ENCODE measurements around the gene CDH12.
"Not testable (repeated sequence)": the region's sequence is repeated elsewhere in the genome, so short reads cannot be mapped to it uniquely, and the experiment has no call there.

CDH12 gene

DNA sequence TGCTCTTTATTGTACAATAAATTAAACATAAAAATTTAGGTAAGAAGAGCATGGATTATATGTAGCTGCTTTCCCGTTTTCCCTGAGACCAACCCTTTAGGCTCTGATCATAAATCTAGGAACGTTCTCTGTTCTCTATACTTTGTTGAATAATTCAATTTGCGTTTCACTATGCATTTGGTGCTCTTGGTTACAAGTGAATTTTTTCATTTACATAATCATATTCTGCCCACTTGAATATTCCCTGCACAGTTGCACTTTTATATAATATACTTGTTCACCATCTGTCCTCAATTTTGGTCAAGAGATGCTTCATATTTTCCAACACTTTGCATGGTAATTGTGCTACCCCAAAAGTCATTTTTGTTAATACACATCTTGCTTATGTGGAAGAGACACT is 741.8 kb downstream of the CDH12 start:
- no peak for DNase-seq

DNA sequence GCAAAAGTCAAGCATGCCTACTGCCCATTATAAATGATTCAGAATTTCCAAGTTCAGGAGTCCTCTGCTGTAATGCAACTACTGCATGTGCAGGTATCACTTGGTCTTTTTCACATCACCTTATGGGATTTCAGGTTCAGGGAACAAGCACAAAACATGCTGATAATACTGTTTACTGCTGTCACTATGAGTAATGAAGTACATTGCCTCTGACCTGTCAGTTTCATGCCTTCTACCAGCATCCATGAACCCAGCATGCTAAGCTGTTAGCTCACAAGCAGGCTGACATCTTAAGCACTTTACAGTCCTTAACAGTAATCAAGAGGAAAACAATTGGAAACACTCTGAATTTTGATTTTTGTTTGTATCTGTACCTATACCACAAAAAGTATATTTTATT is 743.8 kb downstream of the CDH12 start:
- no peak for DNase-seq

DNA sequence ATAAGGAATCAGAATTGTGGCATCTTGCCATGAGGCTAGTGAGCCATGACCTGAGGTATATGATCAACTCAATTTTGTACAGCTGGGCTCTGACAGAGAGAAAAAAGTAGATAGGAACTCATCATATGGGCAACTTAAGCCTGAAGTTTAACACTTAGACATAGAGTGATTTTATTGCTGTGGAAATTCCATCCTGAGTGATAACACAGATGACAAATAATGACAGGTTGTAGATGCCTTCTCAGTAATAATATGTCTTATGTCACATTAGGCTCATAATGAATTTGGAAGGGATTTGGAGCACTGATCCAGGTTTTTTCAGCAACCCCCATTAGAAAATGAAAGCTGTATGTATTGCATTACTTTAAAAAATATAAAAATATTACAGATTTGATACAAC is 744.6 kb downstream of the CDH12 start:
- no peak for DNase-seq

DNA sequence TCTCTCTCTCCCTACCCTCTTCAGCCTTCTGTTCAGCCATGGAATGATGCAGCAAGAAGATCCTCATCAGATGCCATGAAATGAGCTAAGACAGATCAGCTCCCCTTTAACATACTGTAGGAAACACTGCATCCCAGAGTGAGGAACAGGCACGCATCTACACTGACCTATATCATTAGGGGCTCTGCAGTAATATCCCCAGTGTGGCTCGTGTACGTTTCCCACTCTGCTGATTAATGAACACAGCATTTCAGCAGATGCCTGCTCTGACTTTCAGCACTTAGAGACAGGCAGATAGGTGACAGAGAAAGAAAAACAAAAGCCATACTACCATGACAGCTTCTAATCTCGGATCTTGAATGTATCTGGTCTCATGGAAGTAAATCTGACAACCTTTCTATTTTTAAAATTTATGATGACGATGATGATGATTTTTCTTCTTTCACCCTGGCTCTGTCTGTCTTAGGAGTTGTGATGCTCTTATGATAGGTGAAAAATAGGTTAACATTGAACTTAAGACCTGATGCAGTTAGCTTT is 750.3 kb downstream of the CDH12 start:
- DNase-seq = no peak

DNA sequence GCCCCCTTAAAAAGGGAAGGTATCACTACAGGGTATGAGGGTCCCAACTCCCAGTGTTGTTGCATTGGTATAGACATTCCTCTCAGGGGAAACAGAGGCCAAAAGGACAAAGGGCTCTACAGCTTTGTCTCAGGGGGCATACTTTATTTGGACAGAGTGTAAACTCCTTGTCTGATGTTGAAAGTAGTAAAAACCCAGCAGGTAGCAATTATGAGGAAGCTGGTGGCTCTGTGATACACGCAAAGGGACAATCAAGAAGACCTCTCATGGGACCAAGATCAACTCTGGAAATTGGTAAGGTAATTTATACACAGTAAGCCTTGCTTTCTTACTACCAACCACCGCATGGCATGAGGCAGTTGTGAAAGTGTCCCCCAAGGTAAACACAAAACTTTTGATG is 764.6 kb downstream of the CDH12 start:
- DNase-seq = no peak

DNA sequence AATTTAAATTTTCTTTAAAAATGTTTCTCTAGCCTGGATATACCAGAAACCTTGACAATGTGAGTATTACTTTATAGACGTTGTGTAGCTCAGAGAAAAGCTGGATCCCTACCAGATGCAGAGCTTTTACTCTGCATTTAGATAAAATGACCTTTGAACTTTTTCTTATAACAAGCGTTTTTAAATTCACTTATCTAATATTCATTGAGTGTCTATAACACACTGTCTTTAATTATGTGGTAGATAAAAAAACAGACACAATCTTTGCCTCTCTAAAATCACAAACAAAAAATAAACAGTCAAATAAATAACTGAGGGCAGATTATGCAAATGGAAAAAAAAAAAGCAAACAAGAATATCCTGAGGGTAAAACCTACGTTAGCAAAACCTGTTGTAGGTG is 773.6 kb downstream of the CDH12 start:
- DNase-seq = no peak

DNA sequence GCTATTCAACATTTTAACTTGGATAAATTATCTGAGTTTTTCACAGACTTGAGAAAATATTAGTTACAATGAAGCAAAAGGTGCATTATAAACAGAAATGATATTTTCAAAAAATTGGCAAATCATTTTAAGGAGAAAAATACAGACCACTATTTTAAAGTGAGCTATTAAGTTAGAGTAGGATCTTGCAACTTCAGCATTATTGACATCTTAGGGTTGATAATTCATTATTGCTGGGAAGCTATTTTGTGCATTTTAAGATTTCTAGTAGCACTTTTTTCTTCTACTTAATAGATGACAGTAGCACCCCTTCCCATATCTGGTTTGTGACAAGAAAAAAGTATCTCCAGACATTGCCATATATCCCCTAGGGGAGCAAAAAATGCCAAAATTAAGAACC is 774.1 kb downstream of the CDH12 start:
- DNase-seq = no peak

DNA sequence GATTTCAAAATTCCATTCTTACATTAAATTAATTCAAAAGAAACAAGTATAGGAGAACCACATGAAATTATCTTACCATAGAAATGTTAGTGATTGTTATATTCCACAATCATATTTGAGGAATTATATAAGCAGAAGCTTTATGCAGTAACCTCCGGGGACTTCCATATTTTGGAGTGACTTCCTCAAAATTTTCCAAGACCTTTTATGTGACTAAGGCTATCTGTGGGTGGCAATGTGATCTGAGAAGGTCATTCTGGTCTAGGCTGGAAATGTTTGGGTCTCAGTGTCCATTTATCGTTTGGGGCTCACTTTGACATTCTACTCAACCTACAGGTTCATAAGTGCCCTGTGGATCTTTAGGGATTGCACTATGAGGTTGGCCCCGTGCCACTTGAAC is 776.6 kb downstream of the CDH12 start:
- DNase-seq = no peak

DNA sequence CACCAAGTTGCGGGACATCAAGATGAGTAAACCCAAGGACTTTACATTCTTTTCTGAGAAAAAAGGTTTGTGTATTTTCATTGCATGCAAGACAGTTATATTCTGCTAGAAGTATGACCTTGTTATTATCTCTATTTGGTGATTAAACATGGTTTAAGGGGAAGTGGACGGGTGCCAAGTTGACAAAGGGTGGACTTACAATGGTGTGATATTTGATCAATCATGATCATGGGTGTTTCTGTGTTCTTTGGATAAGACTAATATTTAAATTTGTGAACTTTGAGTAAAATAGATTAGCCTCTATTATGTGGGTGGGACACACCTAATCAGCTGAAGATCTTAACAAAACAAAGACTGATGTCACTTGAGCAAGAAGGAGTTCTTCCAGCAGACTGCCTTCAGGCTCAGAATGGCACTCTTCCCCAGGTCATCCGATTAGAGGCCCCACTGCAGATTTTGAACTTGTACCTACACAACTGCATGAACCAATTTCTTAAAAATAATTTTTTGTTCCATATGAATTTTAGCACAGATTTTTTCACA is 782.9 kb downstream of the CDH12 start:
- DNase-seq = no peak

DNA sequence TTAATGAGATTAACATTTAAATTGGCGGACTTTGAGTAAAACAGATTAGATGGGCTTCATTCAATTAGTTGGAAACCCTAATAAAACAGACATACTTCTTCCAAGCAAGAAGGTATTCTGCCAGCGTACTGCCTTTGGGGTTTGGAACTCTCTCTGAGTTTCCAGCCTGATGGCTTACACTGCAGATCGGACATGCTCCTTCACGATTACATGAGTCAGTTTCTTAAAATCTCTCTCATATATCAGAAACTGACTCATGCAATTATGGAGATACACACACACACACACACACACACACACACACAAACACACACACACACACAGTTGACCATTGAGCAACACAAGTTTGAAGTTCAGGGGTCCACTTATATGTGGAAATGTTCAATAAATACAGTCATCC is 789.4 kb downstream of the CDH12 start:
- no peak for DNase-seq

DNA sequence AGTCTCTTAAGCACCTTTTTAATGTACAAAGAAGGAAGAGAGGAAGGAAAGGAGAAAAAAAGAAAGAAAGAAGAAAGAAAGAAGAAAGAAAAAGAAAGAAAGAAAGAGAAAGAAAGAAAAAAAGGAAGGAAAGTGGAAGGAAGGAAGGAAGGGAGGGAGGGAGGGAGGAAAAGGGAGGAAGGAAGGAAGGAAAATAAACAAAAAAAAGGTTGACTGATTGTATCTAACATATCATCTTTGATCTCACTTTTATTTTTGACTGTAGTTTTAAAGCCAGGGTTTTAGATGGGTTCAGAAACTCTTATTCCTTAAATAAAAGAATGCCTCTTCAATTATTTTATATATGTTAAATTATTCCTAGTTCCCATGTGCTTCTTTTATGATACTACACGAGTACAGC is 794.5 kb downstream of the CDH12 start:
- DNase-seq = no peak

DNA sequence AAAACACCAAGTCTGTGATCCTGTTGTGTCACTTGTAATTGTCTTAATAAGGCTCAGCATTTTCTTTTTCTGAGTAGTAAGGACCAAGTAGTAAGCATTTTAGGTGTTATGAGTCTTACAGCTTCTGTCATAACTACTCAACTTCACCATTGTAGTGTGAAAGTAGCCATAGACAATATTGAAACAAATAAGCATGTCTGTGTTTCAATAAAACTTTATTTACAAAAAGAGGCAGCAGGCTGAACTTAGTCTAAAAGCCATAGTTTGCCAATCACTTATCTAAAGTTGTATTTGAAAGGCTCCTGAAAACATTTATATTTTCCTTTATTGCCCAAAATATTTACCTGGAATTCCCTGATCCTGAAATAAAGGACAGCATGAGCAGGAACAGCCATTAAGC is 796.1 kb downstream of the CDH12 start:
- no peak for DNase-seq

DNA sequence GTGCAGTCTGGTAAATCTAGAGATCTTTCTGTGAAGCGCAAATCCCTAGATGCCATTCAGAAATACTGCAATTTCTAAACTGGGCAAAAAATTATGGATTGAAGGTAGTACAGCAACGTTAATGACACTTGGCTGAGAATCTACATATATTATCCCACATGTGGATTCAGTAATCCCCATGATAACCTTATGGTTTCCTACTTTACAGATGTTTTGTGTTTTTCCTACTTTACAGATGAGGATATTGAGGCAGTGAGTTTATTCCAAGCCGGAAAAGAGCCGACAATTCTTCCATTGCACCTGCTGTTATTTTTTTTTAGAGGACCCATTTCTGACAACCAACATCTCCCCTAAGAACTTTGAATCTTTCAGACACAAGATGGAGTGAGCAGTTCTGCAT is 796.5 kb downstream of the CDH12 start:
- no peak for DNase-seq

DNA sequence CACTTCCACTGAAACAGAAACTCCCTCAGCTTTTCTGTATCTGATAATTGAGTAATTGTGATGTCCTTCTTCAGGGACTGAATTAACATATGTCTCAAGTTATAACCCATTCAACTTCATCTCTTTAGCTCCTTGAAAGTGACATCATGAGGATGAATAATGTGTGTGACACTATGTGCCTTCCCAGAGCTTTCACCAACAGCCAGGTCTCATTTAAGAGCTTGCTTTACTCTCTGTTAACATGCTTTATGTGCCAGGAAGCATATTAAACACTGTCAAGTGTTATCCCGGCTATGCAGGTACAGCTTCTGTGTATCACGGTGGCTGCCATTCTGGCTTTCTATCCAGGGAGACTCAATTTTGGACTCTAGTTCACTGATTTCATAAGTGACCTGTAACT is 799.9 kb downstream of the CDH12 start:
- DNase-seq = no peak

DNA sequence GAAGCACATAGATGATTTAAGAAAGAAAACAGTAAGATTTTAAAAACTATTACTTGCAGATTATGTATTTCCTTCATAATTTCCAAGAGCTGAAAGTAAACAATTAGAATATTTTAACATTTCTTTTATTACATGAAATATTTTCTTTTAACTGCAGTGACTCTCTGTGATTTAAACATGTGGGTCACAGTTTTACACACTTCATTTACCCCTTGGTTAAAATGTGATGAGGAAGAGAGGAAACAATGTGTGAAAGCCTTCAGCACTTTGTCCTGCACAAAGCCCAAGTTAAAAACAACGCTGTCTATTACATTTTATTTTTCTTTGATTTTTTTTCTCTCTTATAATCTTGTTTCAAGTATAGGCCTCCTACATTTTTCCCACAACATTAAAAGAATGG is 801.3 kb downstream of the CDH12 start:
- DNase-seq = no peak

DNA sequence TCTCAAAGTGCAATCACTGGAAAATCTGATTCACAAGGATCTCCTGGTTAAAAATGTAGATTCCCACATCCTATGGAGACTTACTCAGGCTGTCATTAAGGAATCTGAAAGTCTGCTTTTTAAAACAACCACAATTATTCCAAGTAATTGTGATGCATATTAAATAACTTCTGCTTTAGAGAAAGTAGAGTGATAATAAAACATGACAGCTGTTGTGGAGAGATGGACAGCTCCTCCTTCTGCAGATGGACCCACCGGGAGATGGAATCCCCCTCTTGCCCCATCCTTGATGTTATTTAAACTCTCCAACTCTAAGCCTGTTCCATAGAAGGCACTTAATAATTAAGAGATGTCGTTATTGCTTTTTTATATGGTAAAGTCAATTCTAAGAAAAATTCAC is 802.2 kb downstream of the CDH12 start:
- DNase-seq = no peak

DNA sequence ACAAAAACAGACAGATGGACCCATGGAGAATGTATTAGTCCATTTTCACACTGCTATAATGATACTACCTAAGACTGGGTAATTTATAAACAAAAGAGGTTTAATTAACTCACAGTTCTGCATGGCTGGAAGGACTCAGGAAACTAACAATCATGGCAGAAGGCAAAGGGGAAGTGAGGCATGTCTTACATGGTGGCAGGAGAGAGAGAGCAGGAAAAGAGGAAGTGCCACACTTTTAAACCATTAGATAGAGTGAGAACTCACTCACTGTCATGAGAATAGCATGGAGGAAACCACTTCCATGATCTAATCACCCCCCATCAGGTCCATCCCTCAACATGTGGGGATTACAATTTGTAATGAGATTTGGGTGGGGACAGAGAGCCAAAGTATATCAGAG is 808.9 kb downstream of the CDH12 start:
- DNase-seq = no peak

DNA sequence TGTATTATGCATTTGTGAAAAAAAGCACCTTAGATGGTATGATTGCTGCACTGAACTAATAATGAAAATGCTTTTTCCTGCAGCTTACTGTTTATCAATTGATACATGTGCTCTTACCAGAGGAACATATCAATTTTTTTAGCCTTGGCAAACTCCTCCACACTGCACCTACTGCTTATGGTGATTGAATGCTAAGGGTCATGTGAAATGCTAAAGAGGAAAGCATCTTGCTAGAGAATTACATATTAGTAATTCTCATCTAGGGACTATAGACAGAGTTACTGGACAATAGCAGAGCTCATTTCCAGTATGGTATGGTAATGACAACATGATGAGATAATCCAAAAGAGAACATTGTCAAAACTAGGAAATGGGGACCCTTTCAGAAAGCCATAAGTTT is 817.1 kb downstream of the CDH12 start:
- no peak for DNase-seq

DNA sequence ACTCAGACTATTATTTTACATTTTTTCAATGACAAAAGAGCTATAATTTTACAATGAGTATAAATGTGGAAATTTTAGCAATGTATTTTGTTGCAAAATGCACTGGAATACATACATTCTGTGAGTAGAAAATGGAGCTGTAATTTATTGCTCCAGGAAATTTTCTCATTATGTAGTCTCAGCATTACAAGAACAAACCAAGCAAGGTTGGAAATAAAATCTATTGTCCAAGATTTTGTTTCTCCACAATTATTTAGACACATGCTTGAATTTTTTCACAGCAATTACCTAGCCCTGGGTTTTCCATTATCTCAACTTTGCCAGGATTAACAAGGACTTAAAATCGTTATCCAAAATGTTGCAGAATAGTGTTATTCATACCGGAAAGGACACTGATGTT is 820.1 kb downstream of the CDH12 start:
- DNase-seq = no peak

DNA sequence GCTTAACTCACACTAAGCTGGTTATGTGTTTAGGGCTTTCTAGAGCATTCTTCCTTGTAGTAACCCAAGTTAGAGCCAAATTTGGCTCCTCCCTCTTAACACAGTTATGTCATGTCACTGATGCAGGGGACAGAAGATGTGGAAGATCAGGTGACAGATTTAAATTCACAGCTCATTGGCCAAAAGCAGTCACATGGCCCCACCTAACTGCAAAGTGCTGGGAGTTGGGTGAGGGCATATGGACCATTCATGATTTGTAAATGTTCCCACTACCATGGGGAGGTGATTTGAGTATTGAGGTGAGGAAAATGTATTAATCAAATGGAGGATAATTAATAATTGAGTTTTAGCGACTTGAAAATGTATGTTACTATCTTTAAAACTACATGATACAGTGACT is 829.4 kb downstream of the CDH12 start:
- no peak for DNase-seq

DNA sequence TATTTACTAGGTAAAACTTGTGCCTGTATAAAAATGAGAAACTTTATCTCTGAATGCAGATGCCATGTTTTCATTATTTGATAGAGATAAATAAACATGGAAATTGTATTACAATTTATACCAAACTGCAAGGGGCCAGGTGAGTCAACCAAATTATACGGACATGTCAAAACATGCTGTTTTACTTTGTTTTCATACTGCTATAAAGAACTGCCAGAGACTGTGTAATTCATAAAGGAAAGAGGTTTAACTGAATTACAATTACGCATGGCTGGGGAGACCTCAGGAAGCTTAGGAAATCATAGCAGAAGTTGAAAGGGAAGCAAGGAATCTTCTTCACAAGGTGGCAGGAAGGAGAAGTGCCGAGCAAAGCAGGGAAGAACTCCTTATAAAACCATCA is 840.3 kb downstream of the CDH12 start:
- not testable (repeated sequence) for DNase-seq

DNA sequence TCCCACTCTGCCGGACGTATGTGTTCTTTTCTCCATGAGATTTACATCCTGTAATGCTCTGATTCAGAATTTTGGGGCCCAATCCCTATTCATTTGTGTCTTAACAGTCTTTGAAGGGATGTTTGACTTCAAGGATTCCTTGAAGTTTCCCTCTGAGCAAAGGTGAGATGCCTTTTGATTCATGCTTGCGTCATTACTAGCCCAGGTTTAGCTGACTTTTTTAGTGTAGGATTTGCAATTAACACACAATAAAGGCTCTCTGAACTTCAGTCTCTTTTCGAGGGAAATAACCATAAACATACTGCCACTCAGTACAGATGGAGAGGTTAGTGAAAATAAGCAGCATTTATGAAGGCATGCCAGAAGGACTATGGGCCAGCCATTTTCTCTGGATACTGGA is 842.3 kb downstream of the CDH12 start:
- DNase-seq = not testable (repeated sequence)

DNA sequence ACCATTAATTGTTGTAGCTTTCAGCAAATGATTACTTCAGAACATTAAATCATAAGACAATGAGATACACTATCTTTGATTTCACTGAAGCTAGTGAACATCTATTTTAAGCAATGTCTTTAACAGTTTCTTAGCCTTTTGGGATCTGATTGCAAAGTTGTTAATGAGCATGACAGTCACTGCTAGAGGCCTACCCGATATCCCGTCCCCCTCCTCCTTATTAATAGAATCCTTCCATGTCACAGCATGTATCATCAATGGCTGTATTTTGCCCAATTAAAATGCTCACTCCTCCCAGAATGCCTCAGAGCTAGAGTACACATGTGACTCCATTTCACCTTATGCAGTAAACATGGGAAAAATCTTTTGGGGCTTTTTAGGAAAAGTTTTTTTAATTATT is 852.0 kb downstream of the CDH12 start:
- not testable (repeated sequence) for DNase-seq

DNA sequence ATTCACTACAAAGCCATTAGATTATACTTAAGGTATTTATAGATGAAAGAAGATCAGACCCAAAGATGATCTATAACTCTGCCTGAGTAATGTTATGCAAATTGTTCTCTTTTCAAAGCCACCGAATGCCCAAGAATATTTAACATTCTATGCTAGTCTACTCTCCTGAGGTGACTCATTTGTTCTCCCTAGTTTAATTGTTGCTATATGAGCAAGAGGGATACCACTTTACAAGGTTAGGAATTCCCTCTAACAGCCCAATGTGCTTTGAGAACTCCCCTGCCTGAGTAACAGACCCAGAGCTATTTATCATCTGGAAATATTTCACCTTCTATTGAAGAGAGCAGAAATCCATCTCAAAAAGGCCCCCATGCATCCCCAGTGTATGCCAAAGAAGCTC is 867.3 kb downstream of the CDH12 start:
- DNase-seq = not testable (repeated sequence)

DNA sequence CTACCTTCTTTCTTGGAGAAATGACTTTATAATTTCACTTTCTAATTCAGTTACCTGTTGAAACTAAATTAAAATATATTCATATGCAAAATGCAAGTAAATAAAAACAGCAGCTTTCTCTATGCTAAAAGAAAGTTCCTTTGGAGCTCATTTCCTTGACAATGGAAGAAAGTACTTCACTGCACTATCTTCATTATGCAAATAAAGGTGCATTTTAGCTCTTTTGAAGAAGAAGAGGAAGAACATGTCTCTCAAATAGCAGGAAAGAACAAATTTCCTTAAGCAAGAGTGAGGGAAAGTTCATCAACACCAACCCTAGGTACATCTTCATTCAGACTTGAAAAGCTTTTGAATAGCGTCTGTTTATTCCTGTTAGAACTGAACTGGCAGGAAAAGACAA is 901.6 kb downstream of the CDH12 start:
- DNase-seq = not testable (repeated sequence)

DNA sequence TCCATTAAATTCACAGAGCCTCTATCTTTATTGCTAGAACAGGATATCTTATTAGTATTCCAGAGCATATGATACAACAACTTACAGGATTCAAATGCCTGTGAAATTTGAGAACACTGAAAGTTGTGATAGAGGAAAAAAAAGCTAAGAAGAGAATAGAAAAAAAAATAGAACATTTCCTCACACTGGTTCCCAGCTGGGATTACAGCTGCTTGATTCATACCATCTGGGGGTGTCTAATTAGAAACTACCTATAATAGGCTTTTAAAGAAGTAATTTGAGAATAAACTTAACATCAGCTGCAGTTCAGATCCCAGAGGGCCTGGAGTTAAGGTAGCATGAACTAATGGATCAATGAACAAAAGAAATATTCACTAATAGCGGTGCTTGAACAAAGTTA is 922.0 kb downstream of the CDH12 start:
- DNase-seq = no peak
